Activated T-helper 17 cell treated with anti-CD3 and anti-CD28 coated beads, Interleukin-2, amount 50 U/mL, for 72 hours (primary cell): ENCODE measurements around the gene ANKRD13C. TPM values are rescaled to one million over a fixed set of nuclear protein-coding genes. Genes with fewer than 3 reads are reported as not detected.
"Not testable (repeated sequence)": the region's sequence is repeated elsewhere in the genome, so short reads cannot be mapped to it uniquely, and the experiment has no call there.

Experiments
- ATAC-seq: fragments of 150-1000 bp; cut with Tn5 transposase; replicated peaks from 2 replicates; pipeline ENCODE4 v1.10.0; 2021; ENCODE audit warnings: mild to moderate bottlenecking, moderate library complexity
- H3K27ac Mint-ChIP-seq: one replicate; pipeline ENCODE4 v1.8.0; 2022; ENCODE audit warnings: mixed read lengths
- H3K27me3 Mint-ChIP-seq: one replicate; pipeline ENCODE4 v1.8.0; 2022; ENCODE audit warnings: mixed read lengths
- H3K36me3 Mint-ChIP-seq: one replicate; pipeline ENCODE4 v1.8.0; 2022; ENCODE audit warnings: low read depth, mild to moderate bottlenecking, mixed read lengths
- H3K4me1 Mint-ChIP-seq: one replicate; pipeline ENCODE4 v1.8.0; 2022; ENCODE audit warnings: mixed read lengths
- H3K4me3 Mint-ChIP-seq: one replicate; pipeline ENCODE4 v1.8.0; 2022; ENCODE audit warnings: mild to moderate bottlenecking, mixed read lengths
- H3K9me3 Mint-ChIP-seq: one replicate; pipeline ENCODE4 v1.8.0; 2022; ENCODE audit warnings: mixed read lengths
- total RNA-seq, 2 donors: library from RNA; stranded (reverse); gene quantifications; one replicate each; pipeline ENCODE4 v1.2.3, GENCODE V29; 2022

Gene ANKRD13C, protein sequence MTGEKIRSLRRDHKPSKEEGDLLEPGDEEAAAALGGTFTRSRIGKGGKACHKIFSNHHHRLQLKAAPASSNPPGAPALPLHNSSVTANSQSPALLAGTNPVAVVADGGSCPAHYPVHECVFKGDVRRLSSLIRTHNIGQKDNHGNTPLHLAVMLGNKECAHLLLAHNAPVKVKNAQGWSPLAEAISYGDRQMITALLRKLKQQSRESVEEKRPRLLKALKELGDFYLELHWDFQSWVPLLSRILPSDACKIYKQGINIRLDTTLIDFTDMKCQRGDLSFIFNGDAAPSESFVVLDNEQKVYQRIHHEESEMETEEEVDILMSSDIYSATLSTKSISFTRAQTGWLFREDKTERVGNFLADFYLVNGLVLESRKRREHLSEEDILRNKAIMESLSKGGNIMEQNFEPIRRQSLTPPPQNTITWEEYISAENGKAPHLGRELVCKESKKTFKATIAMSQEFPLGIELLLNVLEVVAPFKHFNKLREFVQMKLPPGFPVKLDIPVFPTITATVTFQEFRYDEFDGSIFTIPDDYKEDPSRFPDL
- total RNA-seq, result 10 to 100 TPM; 19.7 to 23.3 TPM

DNA sequence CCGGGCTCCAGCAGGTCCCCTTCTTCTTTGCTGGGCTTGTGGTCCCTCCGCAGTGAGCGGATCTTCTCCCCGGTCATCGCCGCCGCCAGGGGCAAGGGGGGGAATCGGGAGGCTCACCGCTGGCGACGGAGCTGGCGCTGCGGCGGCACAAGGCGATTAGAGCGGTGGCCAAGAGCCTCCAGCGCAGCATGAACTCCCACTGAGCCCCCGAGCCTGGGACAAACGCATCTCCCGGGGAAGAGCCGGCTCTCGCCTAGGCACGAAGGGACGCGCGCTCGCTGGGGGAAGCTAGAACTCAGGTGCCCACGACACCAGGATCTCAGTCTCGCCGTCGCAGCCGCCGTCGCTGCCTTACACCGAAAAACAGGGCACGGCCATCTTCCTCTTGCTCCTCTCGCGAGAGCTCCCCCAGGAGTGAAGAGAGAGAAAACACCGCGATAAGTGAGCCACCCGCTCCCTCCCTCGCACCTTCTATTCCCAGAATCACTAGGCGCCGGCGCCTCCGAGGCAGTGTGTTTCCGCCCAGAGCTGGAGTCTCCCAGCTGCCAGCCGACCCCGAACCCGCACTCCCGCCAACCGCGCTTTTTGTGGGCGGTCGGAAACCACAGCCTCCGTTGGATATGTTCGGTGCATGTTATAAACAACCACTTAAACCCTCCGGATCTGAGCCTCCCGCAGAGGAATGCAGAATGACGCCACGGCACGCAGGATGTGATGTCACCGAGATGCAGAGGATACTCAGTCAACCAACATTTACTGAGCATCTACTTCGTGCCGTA lies at the start of gene ANKRD13C:
ANKRD13C (minus strand) TSS at position 391 of the 779 bp plus-strand sequence; CDS start at position 77, 314 bp downstream.
- Mint-ChIP-seq H3K27ac (peak within 1 kb of the TSS; percentile 94), H3K4me3 (peak within 1 kb of the TSS; percentile 92), H3K27me3 (no peaks in the 10 kb centered on the region), H3K36me3 (peaks cover 54% of the 10 kb centered on the region), H3K9me3 (peaks cover 6% of the 10 kb centered on the region), H3K4me1 (peaks cover 18% of the 10 kb centered on the region)
- peak; percentile 95 for ATAC-seq

DNA sequence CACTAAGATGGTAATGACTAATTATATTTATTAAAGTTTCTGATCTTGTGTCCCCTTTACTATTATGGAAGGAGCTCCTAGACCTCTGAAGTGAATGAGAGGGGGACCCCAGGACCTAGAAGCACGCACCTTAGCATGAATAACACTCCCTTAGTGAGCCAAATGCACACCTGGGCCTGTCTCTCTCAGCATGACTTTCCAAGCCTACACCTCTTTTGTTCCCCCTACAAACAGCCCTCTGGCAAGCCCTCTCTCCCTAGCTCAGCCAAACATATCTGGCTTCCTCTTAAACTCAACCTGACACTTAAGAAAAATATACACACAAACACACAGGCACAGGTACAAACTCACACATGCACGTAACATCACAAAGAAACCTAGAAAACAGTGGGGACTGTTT lies 49.2 kb upstream of the ANKRD13C start:
- Mint-ChIP-seq H3K27me3 (peaks cover 14% of the 10 kb centered on the region), H3K4me3 (no peak overlapping the region), H3K36me3 (no peaks in the 10 kb centered on the region), H3K27ac (no peak overlapping the region), H3K9me3 (no peaks in the 10 kb centered on the region), H3K4me1 (no peaks in the 10 kb centered on the region)
- ATAC-seq, result no peak

DNA sequence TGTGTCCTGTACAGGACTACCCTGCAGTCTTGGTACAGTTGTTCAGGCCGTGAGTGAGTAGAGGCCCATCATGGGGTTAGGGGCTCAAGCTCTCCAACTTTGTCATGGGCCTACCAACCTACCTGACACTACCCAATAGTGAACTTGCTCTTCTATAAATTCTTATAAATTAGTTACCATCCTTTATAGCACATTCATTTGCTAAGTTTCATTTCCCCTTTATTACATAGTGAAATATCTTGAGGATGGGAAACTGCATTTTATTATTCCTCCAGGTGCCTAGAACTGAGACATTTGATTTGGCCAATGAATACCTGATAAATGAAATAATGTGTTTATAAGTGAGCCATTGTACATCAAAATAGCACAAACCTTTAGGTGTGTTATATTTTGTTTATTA lies 47.5 kb upstream of the ANKRD13C start:
- no peaks in the 10 kb centered on the region for H3K36me3 Mint-ChIP-seq
- no peak overlapping the region for H3K4me3 Mint-ChIP-seq
- H3K9me3 Mint-ChIP-seq, result no peaks in the 10 kb centered on the region
- H3K27ac Mint-ChIP-seq, result no peak overlapping the region
- no peak for ATAC-seq
- H3K27me3 Mint-ChIP-seq, result peaks cover 14% of the 10 kb centered on the region
- no peaks in the 10 kb centered on the region for H3K4me1 Mint-ChIP-seq

DNA sequence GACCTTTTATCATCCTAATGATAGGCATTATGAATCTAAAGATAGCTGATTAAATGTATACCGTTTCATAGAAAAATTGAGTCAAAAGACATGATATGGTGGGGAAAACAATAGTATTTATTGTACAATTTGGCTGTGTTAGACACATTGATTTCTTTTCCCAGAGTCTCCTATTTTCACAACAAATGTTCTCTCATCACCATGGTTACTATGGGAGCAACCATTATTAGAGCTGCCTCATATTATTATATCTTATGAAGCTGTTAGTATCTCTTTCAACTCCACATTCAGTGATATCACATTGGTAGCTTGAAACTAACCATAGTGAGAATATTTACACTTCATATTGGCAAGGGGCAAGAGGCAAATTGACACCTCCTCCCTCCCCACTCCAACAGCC lies 45.8 kb upstream of the ANKRD13C start:
- no peak overlapping the region for H3K27ac Mint-ChIP-seq
- ATAC-seq, result no peak
- no peak overlapping the region for H3K4me3 Mint-ChIP-seq
- no peaks in the 10 kb centered on the region for H3K9me3 Mint-ChIP-seq
- H3K36me3 Mint-ChIP-seq, result no peaks in the 10 kb centered on the region
- H3K4me1 Mint-ChIP-seq, result no peaks in the 10 kb centered on the region
- peaks cover 11% of the 10 kb centered on the region for H3K27me3 Mint-ChIP-seq

DNA sequence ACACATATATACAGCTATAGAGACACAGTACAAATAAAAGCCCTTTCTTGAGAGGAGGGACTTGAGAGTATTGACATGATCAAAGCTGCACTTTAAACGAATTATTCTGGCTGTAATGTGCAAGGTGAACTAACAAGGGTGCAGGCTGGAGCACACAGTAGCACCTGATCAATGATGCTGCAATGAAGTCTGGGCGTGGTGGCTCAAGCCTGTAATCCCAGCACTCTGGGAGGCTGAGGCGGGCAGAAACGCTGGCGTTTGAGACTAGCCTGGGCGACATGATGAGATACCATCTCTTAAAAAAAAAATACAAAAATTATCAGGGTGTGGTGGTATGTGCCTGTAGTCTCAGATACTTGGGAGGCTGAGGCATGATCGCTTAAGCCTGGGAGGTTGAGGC lies 42.5 kb upstream of the ANKRD13C start:
- Mint-ChIP-seq H3K27me3 (peaks cover 3% of the 10 kb centered on the region), H3K4me1 (no peaks in the 10 kb centered on the region), H3K9me3 (no peaks in the 10 kb centered on the region), H3K4me3 (no peak overlapping the region), H3K27ac (no peak overlapping the region), H3K36me3 (no peaks in the 10 kb centered on the region)
- ATAC-seq, result no peak

DNA sequence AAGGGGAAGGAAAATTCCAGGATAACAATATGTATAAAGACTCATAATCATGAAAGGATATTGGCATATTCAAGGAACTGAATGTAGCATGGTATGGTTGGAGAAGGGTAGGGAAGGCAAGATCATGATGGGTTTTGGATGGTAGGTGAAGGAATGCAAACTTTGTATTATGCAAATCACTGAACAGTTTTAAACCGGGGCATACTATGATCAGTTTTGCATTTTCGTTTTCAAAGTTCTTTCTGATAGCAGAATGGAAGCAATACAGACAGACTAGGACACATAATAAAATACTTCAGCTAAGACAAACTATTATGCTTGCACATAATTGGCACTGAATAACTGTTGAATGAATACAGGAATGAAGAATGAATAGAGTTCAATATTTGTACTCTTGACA lies 42.1 kb upstream of the ANKRD13C start:
- no peak for ATAC-seq
- Mint-ChIP-seq H3K4me1 (no peaks in the 10 kb centered on the region), H3K27ac (no peak overlapping the region), H3K9me3 (no peaks in the 10 kb centered on the region), H3K36me3 (no peaks in the 10 kb centered on the region), H3K27me3 (peaks cover 3% of the 10 kb centered on the region), H3K4me3 (no peak overlapping the region)

DNA sequence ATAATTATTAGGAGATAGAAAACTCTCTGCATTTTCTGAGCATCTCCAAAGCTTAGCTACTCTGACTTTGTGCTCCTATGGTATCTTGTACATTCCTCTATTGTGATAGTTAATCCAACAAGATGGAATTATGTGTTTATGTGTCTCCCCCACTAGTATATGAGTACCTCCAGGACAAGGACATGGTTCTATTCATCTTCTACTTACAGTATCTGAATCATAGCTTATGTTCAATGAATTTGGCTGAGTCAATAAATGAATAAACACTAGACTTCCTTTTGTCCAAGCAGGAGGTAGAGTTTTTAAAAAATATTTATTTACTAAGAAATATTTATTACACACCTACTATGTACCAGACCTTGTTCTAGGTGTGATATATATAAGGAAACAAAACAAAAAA lies 38.1 kb upstream of the ANKRD13C start:
- no peaks in the 10 kb centered on the region for H3K9me3 Mint-ChIP-seq
- no peak overlapping the region for H3K27ac Mint-ChIP-seq
- no peaks in the 10 kb centered on the region for H3K36me3 Mint-ChIP-seq
- no peaks in the 10 kb centered on the region for H3K4me1 Mint-ChIP-seq
- no peak overlapping the region for H3K4me3 Mint-ChIP-seq
- H3K27me3 Mint-ChIP-seq, result peaks cover 8% of the 10 kb centered on the region
- ATAC-seq, result no peak

DNA sequence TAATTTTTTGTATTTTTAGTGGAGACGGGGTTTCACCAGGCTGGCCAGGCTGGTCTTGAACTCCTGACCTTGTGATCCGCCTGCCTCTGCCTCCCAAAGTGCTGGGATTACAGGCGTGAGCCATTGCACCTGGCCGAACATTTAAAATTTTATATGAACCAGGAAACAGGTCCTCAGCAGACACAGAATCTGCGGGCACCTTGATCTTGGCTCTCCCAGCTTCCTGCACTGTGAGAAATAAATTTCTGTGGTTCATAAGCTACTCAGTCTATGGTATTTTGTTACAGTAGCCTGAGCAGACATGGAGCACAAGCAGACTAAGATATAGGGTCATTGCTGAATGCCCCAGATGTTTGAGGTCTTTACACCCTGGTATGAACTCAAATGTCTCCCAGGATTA lies 33.0 kb upstream of the ANKRD13C start:
- H3K27me3 Mint-ChIP-seq, result peaks cover 8% of the 10 kb centered on the region
- no peak for ATAC-seq
- no peaks in the 10 kb centered on the region for H3K4me1 Mint-ChIP-seq
- H3K36me3 Mint-ChIP-seq, result no peaks in the 10 kb centered on the region
- H3K27ac Mint-ChIP-seq, result no peak overlapping the region
- H3K9me3 Mint-ChIP-seq, result no peaks in the 10 kb centered on the region
- no peak overlapping the region for H3K4me3 Mint-ChIP-seq

DNA sequence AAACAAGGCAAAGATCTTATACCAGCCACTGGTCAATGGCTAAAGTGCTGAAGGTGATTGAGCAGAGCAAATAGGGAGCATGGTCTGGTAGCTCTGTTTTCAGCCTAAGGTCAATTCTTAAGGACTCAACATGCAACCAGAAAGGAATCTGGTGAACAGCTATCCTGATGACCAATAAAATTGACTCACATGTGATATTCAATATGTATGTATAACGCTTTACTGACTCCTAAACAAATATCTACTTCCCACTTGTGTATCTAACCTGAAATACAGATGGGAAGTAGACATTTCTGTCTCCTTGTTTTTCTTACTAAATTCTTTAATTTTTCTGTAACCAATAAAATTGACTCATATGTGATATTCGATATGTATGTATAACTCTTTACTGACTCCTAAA lies 31.6 kb upstream of the ANKRD13C start:
- no peaks in the 10 kb centered on the region for H3K9me3 Mint-ChIP-seq
- H3K36me3 Mint-ChIP-seq, result no peaks in the 10 kb centered on the region

DNA sequence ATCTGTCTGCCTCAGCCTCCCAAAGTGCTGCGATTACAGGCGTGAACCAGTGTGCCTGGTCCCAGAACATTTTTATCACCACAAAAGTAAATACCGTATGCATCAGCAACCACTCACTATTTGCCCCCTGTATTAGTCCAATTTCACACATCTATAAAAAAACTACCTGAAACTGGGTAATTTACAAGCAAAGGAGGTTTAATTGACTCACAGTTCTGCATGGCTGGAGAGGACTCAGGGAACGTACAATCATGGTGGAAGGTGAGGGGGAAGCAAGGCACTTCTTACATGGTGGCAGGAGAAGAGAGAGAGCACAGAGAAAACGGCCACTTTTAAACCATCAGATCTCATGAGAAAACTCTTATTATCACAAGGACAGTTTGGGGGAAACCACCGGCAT lies 31.0 kb upstream of the ANKRD13C start:
- Mint-ChIP-seq H3K4me1 (no peaks in the 10 kb centered on the region), H3K9me3 (no peaks in the 10 kb centered on the region), H3K36me3 (no peaks in the 10 kb centered on the region), H3K27me3 (peaks cover 8% of the 10 kb centered on the region), H3K4me3 (no peak overlapping the region), H3K27ac (no peak overlapping the region)
- ATAC-seq, result no peak

More for the DNA sequence above, 31.6 kb upstream of the ANKRD13C start:
- H3K4me1 Mint-ChIP-seq, result no peaks in the 10 kb centered on the region
- no peak overlapping the region for H3K27ac Mint-ChIP-seq
- H3K27me3 Mint-ChIP-seq, result peaks cover 8% of the 10 kb centered on the region
- no peak for ATAC-seq
- no peak overlapping the region for H3K4me3 Mint-ChIP-seq

DNA sequence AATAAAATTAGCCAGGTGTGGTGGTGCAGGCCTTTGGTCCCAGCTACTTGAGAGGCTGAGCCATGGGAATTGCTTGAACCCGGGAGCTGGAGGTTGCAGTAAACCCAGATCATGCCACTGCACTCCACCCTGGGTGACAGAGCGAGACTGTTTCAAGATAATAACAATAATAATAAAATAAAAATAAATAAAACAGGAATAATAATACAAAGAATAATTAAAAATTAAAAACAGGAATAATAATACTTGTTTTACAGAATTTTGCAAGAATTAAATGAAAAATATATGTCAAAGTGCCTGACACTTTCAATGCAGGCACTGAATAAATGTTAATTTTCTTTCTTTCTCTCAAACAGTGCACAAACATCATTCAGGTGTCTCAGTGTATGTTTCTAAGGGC lies 30.0 kb upstream of the ANKRD13C start:
- H3K27me3 Mint-ChIP-seq, result peaks cover 7% of the 10 kb centered on the region
- no peak overlapping the region for H3K4me3 Mint-ChIP-seq
- no peaks in the 10 kb centered on the region for H3K9me3 Mint-ChIP-seq
- no peak overlapping the region for H3K27ac Mint-ChIP-seq
- H3K4me1 Mint-ChIP-seq, result no peaks in the 10 kb centered on the region
- H3K36me3 Mint-ChIP-seq, result no peaks in the 10 kb centered on the region
- ATAC-seq, result no peak

DNA sequence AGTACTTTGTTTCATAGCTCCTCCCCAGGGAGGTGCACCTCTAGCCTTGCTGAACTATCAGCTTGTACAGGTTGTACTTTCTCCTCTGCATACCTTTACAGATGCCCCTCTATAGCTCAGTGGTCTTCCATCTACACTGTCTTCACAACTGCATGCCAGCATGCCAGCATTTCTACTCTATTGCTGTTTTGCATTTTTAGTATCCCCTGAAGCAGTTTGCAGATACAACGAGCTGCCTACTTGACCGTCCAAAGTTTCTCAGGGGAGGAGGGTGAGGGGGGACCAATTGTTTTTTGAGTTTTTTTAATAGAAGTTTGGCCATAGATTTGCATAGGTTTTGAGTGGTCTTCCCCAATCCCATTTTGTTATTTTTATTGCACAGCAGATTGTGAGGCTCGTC lies 29.0 kb upstream of the ANKRD13C start:
- no peak overlapping the region for H3K27ac Mint-ChIP-seq
- H3K9me3 Mint-ChIP-seq, result no peaks in the 10 kb centered on the region
- H3K4me3 Mint-ChIP-seq, result no peak overlapping the region
- H3K27me3 Mint-ChIP-seq, result no peaks in the 10 kb centered on the region
- no peaks in the 10 kb centered on the region for H3K4me1 Mint-ChIP-seq
- ATAC-seq, result no peak
- H3K36me3 Mint-ChIP-seq, result no peaks in the 10 kb centered on the region

DNA sequence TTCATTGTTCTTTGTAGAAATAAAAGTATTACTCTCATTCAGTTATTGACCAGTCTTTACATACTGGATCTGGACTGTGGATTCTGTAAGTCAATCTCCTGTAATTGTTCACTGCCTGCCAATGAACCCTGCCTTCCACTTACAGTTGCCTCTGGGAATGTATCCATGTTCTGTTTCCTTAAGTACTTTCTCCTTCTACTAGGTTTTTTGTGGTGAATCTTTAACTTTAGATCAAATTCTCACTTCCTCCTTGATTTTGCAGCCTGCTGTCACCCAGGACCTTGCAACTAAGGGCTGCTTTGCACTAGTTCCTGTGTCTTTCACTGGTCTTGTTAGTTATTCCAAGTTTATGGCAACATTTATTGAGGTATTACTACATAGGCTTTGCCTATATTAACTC lies 28.2 kb upstream of the ANKRD13C start:
- Mint-ChIP-seq H3K4me1 (no peaks in the 10 kb centered on the region), H3K9me3 (no peaks in the 10 kb centered on the region), H3K4me3 (no peak overlapping the region), H3K36me3 (no peaks in the 10 kb centered on the region), H3K27me3 (no peaks in the 10 kb centered on the region), H3K27ac (no peak overlapping the region)
- no peak for ATAC-seq

DNA sequence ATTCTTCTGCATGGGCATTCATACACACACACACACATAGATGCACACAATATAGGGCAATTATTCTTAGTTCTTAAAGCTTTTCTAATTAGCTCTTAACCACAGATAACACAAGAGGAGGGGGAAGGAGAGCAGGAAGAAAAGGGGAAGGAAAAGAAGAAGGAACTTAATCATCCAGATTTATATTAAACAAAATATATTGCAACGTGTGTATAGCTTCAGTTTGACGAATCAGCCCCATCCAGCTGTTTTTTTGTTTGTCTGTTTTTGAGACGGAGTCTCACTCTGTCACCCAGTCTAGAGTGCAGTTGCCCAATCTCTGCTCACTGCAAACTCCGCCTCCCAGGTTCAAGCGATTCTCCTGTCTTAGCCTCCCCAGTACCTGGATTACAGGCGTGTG lies 21.7 kb upstream of the ANKRD13C start:
- Mint-ChIP-seq H3K4me1 (no peaks in the 10 kb centered on the region), H3K9me3 (no peaks in the 10 kb centered on the region)

DNA sequence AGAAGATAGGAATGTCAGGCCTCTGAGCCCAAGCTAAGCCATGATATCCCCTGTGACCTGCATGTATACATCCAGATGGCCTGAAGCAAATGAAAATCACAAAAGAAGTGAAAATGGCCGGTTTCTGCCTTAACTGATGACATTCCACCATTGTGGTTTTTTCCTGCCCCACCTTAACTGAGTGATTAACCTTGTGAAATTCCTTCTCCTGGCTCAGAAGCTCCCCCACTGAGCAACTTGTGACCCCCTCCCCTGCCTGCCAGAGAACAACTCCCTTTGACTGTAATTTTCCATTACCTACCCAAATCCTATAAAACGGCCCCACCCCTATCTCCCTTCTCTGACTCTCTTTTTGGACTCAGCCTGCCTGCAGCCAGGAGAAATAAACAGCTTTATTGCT lies 19.1 kb upstream of the ANKRD13C start:
- H3K27ac Mint-ChIP-seq, H3K4me1 Mint-ChIP-seq, H3K9me3 Mint-ChIP-seq: not testable (repeated sequence)

More for the DNA sequence above, 21.7 kb upstream of the ANKRD13C start:
- H3K4me3 Mint-ChIP-seq, result no peak overlapping the region
- H3K27ac Mint-ChIP-seq, result no peak overlapping the region
- no peak for ATAC-seq
- H3K36me3 Mint-ChIP-seq, result no peaks in the 10 kb centered on the region
- H3K27me3 Mint-ChIP-seq, result no peaks in the 10 kb centered on the region

More for the DNA sequence above, 19.1 kb upstream of the ANKRD13C start:
- H3K36me3 Mint-ChIP-seq, H3K27me3 Mint-ChIP-seq, H3K4me3 Mint-ChIP-seq, ATAC-seq: not testable (repeated sequence)
